OCI-LY3 (cell line): ENCODE results near the gene KIAA0040.

Experiments used
- H2AFZ ChIP-seq: fragments of 200-600, 300-600 bp; shearing (Covaris generic); 2 replicates; pipeline ENCODE4 v1.6.0; 2014; ENCODE audit warnings: antibody characterized with exemption, low read depth, low read length
- H3K27ac ChIP-seq: fragments of 200-600, 300-600 bp; sonication (generic); 2 replicates; pipeline ENCODE4 v1.5.1; 2014; ENCODE audit warnings: mild to moderate bottlenecking, low read length, moderate library complexity, mixed read lengths
- H3K27me3 ChIP-seq: fragments of 200-600, 300-600 bp; sonication (generic); 2 replicates; pipeline ENCODE4 v1.6.1; 2014; ENCODE audit warnings: low read depth, low read length, mixed read lengths
- H3K36me3 ChIP-seq: fragments of 200-600, 300-600 bp; sonication (generic); replicated peaks from 2 replicates; pipeline ENCODE3; 2014; ENCODE audit warnings: low read depth, low read length, mixed read lengths
- H3K4me1 ChIP-seq: fragments of 300-600, 200-600 bp; sonication (generic); 2 replicates; pipeline ENCODE4 v1.6.1; 2014; ENCODE audit warnings: low read length, mixed read lengths
- H3K4me2 ChIP-seq: fragments of 200-600, 300-600 bp; sonication (generic); 2 replicates; pipeline ENCODE4 v1.6.1; 2014; ENCODE audit warnings: low read length, mixed read lengths
- H3K4me3 ChIP-seq: fragments of 300-600, 200-600 bp; sonication (generic); 2 replicates; pipeline ENCODE4 v1.5.1; 2014; ENCODE audit warnings: antibody characterized with exemption, mild to moderate bottlenecking, low read length, moderate library complexity
- H3K79me2 ChIP-seq: fragments of 300-600, 200-600 bp; shearing (Covaris generic); 2 replicates; pipeline ENCODE4 v1.6.1; 2014; ENCODE audit warnings: mild to moderate bottlenecking, low read length, mixed read lengths
- H3K9ac ChIP-seq: fragments of 300-600, 200-600 bp; shearing (Covaris generic); 2 replicates; pipeline ENCODE4 v1.6.0; 2014; ENCODE audit warnings: mild to moderate bottlenecking, low read length, moderate library complexity
- H3K9me3 ChIP-seq: fragments of 200-600, 300-600 bp; shearing (Covaris generic); 2 replicates; pipeline ENCODE4 v1.6.1; 2014; ENCODE audit warnings: low read length, mixed read lengths; ENCODE audit not compliant: insufficient read depth
- H4K20me1 ChIP-seq: fragments of 200-600, 300-600 bp; sonication (generic); 2 replicates; pipeline ENCODE4 v1.6.1; 2016; ENCODE audit warnings: low read length, mixed read lengths; ENCODE audit not compliant: insufficient read depth
- EZH2phosphoT487 ChIP-seq: fragments of 200-600 bp; shearing (Covaris generic); IDR thresholded peaks from 2 replicates; pipeline ENCODE4 v1.6.1; 2018; ENCODE audit warnings: antibody characterized with exemption, mixed run types, low read depth
- TF ChIP-seq, protein P1 (sequence below): fragments of 200-600, 300-600 bp; sonication (generic); IDR thresholded peaks from 2 replicates; pipeline ENCODE4 v1.5.1; 2014; ENCODE audit warnings: antibody characterized with exemption, low read length, low read depth

Gene KIAA0040

GRCh38 chr1:175154629-175155472, 37.7 kb downstream of the KIAA0040 start:
- Histone ChIP-seq H2AFZ (no peak overlapping the region), H3K27me3 (peaks cover 29% of the 10 kb centered on the region), H3K36me3 (peaks cover 7% of the 10 kb centered on the region), H3K9ac (no peak overlapping the region), H3K4me2 (peak overlapping the region; percentile 4; the same call in 1 of the 2 replicates), H3K4me3 (no peak overlapping the region), H3K4me1 (peaks cover 25% of the 10 kb centered on the region), H3K79me2 (no peaks in the 10 kb centered on the region), H3K27ac (no peak overlapping the region), H4K20me1 (no peaks in the 10 kb centered on the region), H3K9me3 (no peaks in the 10 kb centered on the region)
- TF ChIP-seq, protein P1, sequence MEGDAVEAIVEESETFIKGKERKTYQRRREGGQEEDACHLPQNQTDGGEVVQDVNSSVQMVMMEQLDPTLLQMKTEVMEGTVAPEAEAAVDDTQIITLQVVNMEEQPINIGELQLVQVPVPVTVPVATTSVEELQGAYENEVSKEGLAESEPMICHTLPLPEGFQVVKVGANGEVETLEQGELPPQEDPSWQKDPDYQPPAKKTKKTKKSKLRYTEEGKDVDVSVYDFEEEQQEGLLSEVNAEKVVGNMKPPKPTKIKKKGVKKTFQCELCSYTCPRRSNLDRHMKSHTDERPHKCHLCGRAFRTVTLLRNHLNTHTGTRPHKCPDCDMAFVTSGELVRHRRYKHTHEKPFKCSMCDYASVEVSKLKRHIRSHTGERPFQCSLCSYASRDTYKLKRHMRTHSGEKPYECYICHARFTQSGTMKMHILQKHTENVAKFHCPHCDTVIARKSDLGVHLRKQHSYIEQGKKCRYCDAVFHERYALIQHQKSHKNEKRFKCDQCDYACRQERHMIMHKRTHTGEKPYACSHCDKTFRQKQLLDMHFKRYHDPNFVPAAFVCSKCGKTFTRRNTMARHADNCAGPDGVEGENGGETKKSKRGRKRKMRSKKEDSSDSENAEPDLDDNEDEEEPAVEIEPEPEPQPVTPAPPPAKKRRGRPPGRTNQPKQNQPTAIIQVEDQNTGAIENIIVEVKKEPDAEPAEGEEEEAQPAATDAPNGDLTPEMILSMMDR, result peak; percentile 97
- no peak for TF ChIP-seq EZH2phosphoT487

- H3K9ac ChIP-seq, result peak overlapping the region; percentile 42
- no peak for TF ChIP-seq EZH2phosphoT487
- TF ChIP-seq, protein P1, result peak; percentile 95
- peaks cover 39% of the 10 kb centered on the region for H3K27me3 ChIP-seq
- no peaks in the 10 kb centered on the region for H4K20me1 ChIP-seq
- peak overlapping the region; percentile 67 for H3K4me3 ChIP-seq
- no peaks in the 10 kb centered on the region for H3K9me3 ChIP-seq
- no peaks in the 10 kb centered on the region for H3K36me3 ChIP-seq
- H3K79me2 ChIP-seq, result no peaks in the 10 kb centered on the region
- H3K4me2 ChIP-seq, result peak overlapping the region; percentile 89
- H3K27ac ChIP-seq, result no peak overlapping the region
- peaks cover 31% of the 10 kb centered on the region for H3K4me1 ChIP-seq
- peak overlapping the region; percentile 64 for H2AFZ ChIP-seq
Measured at GRCh38 chr1:175152006-175152652, 40.4 kb downstream of the KIAA0040 start.

GRCh38 chr1:175150596-175151319, 41.8 kb downstream of the KIAA0040 start:
- H2AFZ ChIP-seq, result no peak overlapping the region
- peaks cover 42% of the 10 kb centered on the region for H3K27me3 ChIP-seq
- H3K27ac ChIP-seq, result no peak overlapping the region
- H3K9me3 ChIP-seq, result no peaks in the 10 kb centered on the region
- TF ChIP-seq EZH2phosphoT487, result no peak
- TF ChIP-seq, protein P1, result no peak
- H3K79me2 ChIP-seq, result no peaks in the 10 kb centered on the region
- peaks cover 26% of the 10 kb centered on the region for H3K4me1 ChIP-seq
- H3K9ac ChIP-seq, result no peak overlapping the region
- no peaks in the 10 kb centered on the region for H4K20me1 ChIP-seq
- no peak overlapping the region for H3K4me3 ChIP-seq
- H3K4me2 ChIP-seq, result no peak overlapping the region
- no peaks in the 10 kb centered on the region for H3K36me3 ChIP-seq

DNA sequence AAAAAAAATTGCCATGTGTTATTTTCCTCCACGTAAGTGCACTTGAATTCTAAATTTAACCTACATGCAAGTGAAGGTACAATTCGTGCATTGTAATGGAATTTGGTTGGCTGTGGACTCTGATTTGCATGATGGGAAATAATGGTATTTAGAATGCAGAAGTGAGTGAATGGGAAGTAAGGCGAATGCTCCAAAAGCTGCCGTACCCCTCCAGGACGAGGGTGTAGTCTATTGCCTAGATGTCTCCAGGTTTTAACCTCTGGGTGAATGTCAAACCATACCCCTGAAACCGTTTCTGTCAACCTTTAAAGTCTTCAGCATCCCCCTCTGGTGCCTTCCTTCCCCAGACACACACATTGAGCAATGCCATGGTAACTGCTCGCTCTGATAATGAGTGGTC, 44.5 kb downstream of the KIAA0040 start:
- Histone ChIP-seq H4K20me1 (no peaks in the 10 kb centered on the region), H3K79me2 (no peaks in the 10 kb centered on the region), H3K4me3 (no peak overlapping the region), H2AFZ (no peak overlapping the region), H3K27me3 (peaks cover 47% of the 10 kb centered on the region), H3K4me1 (peaks cover 18% of the 10 kb centered on the region), H3K4me2 (no peak overlapping the region), H3K27ac (no peak overlapping the region), H3K36me3 (no peaks in the 10 kb centered on the region), H3K9ac (no peak overlapping the region), H3K9me3 (no peaks in the 10 kb centered on the region)
- no peak for TF ChIP-seq EZH2phosphoT487
- TF ChIP-seq, protein P1, result no peak
